CD4-positive, alpha-beta T cell (primary cell): Measurements from ENCODE around the gene SERPINE2. TPM values are rescaled to one million over a fixed set of nuclear protein-coding genes. Genes with fewer than 3 reads are reported as not detected.

Experiments used
- ATAC-seq: fragments of 200-7000 bp; cut with Tn5 transposase; one replicate; pipeline ENCODE4 v1.10.0; 2022; ENCODE audit warnings: mild to moderate bottlenecking; ENCODE audit not compliant: poor library complexity
- CTCF ChIA-PET: fragments of 350-600 bp; sonication (Branson Sonifier 250); formaldehyde crosslinking; loops from one replicate; lab custom pipeline; 2021; ENCODE audit warnings: antibody characterized with exemption, inconsistent platforms; lab: Charles Lee
- POLR2A ChIA-PET: fragments of 350-600 bp; sonication (Branson Sonifier 250); formaldehyde crosslinking; loops from one replicate; lab custom pipeline; 2021; ENCODE audit warnings: antibody characterized with exemption, inconsistent platforms; lab: Charles Lee
- DNase-seq, 14 experiments: peaks; one replicate each; pipeline ENCODE4 v3.0.0-alpha.2; 2013 to 2020; ENCODE audit warnings: mixed read lengths in 2 of 14
- H3K27ac ChIP-seq, 2 donors: one replicate each; pipeline versions ENCODE4 v1.5.1 to v1.7.0; 2013; ENCODE audit warnings: low read length in 2 of 2, low read depth in 1 of 2, mild to moderate bottlenecking in 1 of 2
- H3K27me3 ChIP-seq, 2 experiments: 1 replicate in 1 of 2; 2 replicates in 1 of 2; pipeline versions ENCODE4 v1.6.1 to v1.7.0; 2013; ENCODE audit warnings: low read length in 2 of 2, control low read depth in 1 of 2, mild to moderate bottlenecking in 1 of 2, moderate library complexity in 1 of 2; ENCODE audit not compliant: insufficient read depth in 2 of 2, control insufficient read depth in 1 of 2
- H3K36me3 ChIP-seq: one replicate; pipeline ENCODE4 v1.6.1; 2013; ENCODE audit warnings: low read length, control low read depth; ENCODE audit not compliant: insufficient read depth
- H3K4me1 ChIP-seq: one replicate; pipeline ENCODE4 v1.6.1; 2013; ENCODE audit warnings: low read length, control low read depth; ENCODE audit not compliant: insufficient read depth
- H3K4me3 ChIP-seq: one replicate; pipeline ENCODE4 v1.5.1; 2013; ENCODE audit warnings: mild to moderate bottlenecking, low read length, moderate library complexity
- H3K9me3 ChIP-seq, 2 experiments: 1 replicate in 1 of 2; 2 replicates in 1 of 2; pipeline versions ENCODE4 v1.6.1 to v1.7.0; 2013; ENCODE audit warnings: low read length in 2 of 2, mild to moderate bottlenecking in 2 of 2, control low read depth in 1 of 2, moderate library complexity in 1 of 2; ENCODE audit not compliant: control insufficient read depth in 1 of 2, insufficient read depth in 1 of 2
- H3K27ac Mint-ChIP-seq: one replicate; pipeline ENCODE4 v1.8.0; 2020; ENCODE audit warnings: mixed read lengths
- H3K27me3 Mint-ChIP-seq: one replicate; pipeline ENCODE4 v1.8.0; 2021; ENCODE audit warnings: mixed read lengths
- H3K36me3 Mint-ChIP-seq: one replicate; pipeline ENCODE4 v1.8.0; 2021; ENCODE audit warnings: low read depth, mixed read lengths
- H3K4me1 Mint-ChIP-seq: one replicate; pipeline ENCODE4 v1.8.0; 2021; ENCODE audit warnings: low read depth, mixed read lengths
- H3K4me3 Mint-ChIP-seq: one replicate; pipeline ENCODE4 v1.8.0; 2020; ENCODE audit warnings: mild to moderate bottlenecking, mixed read lengths
- H3K9me3 Mint-ChIP-seq: one replicate; pipeline ENCODE4 v1.8.0; 2020; ENCODE audit warnings: mixed read lengths
- intact Hi-C, 2 experiments: fragments of 100-400 bp; cut with DNase I in 1 of 2; cut with micrococcal nuclease in 1 of 2; formaldehyde crosslinking; loops; one replicate each; pipeline versions ENCODE4 v1.15.1 to v1.9.0; 2023 to 2025; cut with DNase I, micrococcal nuclease
- total RNA-seq, 174 experiments: library from RNA in 2 of 174; stranded (reverse) in 2 of 174; gene quantifications; one replicate each; pipeline ENCODE4 v1.2.3 and lab custom pipeline; 2021 to 2026
- TF ChIP-seq, protein P1 (sequence below): fragments of 200-600 bp; IDR thresholded peaks from one replicate; pipeline ENCODE4 v1.8.0; 2022; ENCODE audit warnings: antibody characterized with exemption, mild to moderate bottlenecking

SERPINE2 gene
- total RNA-seq, 2 experiments from 2014 or later: 5.1 to 7.3 TPM

DNA sequence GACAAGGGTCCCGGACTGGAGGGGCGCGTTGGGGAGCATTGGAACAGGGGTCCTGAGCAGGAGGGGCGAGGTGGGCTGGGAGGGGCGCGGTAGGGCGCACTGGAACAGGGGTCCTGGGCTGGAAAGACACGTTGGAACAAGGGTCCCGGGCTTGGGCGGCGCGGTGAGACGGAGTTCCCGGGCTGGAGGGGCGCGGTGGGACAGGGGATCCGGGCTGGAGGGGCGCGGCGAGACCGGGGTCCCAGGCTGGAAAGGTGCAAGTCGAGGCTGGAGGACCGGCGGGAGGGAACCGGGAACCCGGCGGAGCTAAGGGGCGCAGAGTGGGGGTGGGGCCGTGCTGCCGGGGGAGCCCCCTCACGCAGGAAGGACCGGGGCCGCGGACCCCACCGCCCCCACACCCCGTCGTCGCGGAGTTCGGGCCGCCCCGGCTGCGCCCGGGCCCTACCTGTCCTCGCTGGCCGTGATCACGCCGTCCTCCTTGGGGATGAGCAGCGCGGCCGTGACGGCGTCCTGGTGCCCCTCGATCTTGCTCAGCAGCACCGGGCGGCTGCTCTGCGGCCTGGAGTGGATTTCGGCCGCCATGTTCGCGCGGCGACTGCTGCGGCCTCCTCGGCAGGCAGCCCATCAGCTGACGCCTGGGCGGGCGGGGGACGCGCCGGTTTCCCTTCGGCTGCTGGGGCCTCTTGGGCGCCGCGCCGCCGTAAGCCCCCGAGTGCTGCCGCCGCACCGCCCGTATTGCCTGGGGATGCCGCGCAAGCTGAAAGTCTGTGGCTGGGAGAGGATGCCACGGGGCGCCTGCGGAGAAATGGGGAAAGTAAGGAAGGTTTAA is 94.2 kb downstream of the SERPINE2 start, which contains the start of gene WDFY1:
Gene WDFY1, minus strand, starts transcription at position 633 of the 829 bp plus-strand sequence. Its CDS starts 51 bp downstream, at position 582.
- DNase-seq (peak; percentile 48 to 89 (median 75)), ATAC-seq (peak; percentile 91)
- POLR2A ChIA-PET: interaction anchor here (0.7 to 2.2 kb wide), 6 partner anchors 11 to 25 kb away, joined by 3 to 41 read pairs (median 5); partner anchors contain the start of gene MRPL44
- peaks cover 53% of the 10 kb centered on the region for H3K4me1 Mint-ChIP-seq
- TF ChIP-seq, protein P1, sequence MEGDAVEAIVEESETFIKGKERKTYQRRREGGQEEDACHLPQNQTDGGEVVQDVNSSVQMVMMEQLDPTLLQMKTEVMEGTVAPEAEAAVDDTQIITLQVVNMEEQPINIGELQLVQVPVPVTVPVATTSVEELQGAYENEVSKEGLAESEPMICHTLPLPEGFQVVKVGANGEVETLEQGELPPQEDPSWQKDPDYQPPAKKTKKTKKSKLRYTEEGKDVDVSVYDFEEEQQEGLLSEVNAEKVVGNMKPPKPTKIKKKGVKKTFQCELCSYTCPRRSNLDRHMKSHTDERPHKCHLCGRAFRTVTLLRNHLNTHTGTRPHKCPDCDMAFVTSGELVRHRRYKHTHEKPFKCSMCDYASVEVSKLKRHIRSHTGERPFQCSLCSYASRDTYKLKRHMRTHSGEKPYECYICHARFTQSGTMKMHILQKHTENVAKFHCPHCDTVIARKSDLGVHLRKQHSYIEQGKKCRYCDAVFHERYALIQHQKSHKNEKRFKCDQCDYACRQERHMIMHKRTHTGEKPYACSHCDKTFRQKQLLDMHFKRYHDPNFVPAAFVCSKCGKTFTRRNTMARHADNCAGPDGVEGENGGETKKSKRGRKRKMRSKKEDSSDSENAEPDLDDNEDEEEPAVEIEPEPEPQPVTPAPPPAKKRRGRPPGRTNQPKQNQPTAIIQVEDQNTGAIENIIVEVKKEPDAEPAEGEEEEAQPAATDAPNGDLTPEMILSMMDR: no peak
- Histone ChIP-seq H3K4me1 (peaks cover 50% of the 10 kb centered on the region), H3K4me3 (peak within 1 kb of the TSS; percentile 93), H3K36me3 (no peaks in the 10 kb centered on the region), H3K9me3 (no peaks in the 10 kb centered on the region), H3K27ac (peak within 1 kb of the TSS in 1 of 2 donors; percentile 46), H3K27me3 (no peaks in the 10 kb centered on the region)
- H3K9me3 Mint-ChIP-seq: no peaks in the 10 kb centered on the region
- peaks cover 12% of the 10 kb centered on the region for H3K36me3 Mint-ChIP-seq
- no peaks in the 10 kb centered on the region for H3K27me3 Mint-ChIP-seq
- peak within 1 kb of the TSS; percentile 96 for H3K4me3 Mint-ChIP-seq
- CTCF ChIA-PET: interaction anchor here (1.1 to 1.6 kb wide), 3 partner anchors 10 to 25 kb away, joined by 3 to 5 read pairs (median 4); partner anchors contain the start of gene MRPL44
- intact Hi-C loops: loop anchor here (2.0 kb wide), 2 partner anchors 14 to 16 kb away; no protein-coding TSS in a partner anchor
- H3K27ac Mint-ChIP-seq: peak within 1 kb of the TSS; percentile 80

DNA sequence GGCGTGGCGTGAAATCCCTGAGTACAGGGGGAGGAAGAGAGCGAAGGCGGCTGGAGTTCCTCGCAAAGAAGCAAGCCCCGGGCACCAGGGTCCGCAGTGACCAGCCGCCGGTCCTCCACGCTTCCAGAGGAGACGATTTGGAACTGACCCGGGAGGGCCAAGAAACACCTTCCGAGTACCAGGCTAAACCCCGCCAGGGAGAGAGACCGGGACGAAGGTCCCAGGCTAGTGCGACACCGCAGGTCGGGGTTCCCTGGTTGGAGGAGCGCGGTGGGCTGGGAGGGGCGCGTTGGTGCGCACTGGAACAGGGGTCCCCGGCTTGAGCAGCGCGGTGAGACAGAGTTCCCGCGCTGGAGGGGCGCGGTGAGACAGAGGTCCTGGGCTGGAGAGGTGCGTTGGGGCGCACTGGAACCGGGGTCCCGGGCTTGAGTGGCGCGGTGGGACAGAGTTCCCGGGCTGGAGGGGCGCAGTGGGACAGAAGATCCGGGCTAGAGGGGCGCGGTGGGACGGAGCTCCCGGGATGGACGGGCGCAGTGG is 94.9 kb downstream of the SERPINE2 start:
- no peaks in the 10 kb centered on the region for H3K36me3 ChIP-seq
- H3K9me3 ChIP-seq: no peaks in the 10 kb centered on the region
- Mint-ChIP-seq H3K4me1 (peaks cover 53% of the 10 kb centered on the region), H3K9me3 (no peaks in the 10 kb centered on the region), H3K4me3 (peak overlapping the region; percentile 96), H3K27me3 (no peaks in the 10 kb centered on the region), H3K36me3 (peaks cover 16% of the 10 kb centered on the region), H3K27ac (peak overlapping the region; percentile 80)
- peaks cover 45% of the 10 kb centered on the region for H3K4me1 ChIP-seq
- intact Hi-C loops: loop anchor here (2.0 kb wide), 2 partner anchors 13 to 17 kb away; no protein-coding TSS in a partner anchor
- no peaks in the 10 kb centered on the region for H3K27me3 ChIP-seq
- H3K4me3 ChIP-seq: peak overlapping the region; percentile 93
- ATAC-seq (no peak), DNase-seq (peak in 8 of 14 experiments; percentile 11 to 52 (median 36))
- ChIA-PET CTCF (interaction anchor here (1.1 kb wide), 1 partner anchor 26 kb away, joined by 3 read pairs; no protein-coding TSS in a partner anchor), POLR2A (interaction anchor here (0.7 to 2.2 kb wide), 6 partner anchors 10 to 26 kb away, joined by 3 to 41 read pairs (median 6); partner anchors contain the start of gene MRPL44)
- H3K27ac ChIP-seq: no peak overlapping the region
- TF ChIP-seq, protein P1: no peak

DNA sequence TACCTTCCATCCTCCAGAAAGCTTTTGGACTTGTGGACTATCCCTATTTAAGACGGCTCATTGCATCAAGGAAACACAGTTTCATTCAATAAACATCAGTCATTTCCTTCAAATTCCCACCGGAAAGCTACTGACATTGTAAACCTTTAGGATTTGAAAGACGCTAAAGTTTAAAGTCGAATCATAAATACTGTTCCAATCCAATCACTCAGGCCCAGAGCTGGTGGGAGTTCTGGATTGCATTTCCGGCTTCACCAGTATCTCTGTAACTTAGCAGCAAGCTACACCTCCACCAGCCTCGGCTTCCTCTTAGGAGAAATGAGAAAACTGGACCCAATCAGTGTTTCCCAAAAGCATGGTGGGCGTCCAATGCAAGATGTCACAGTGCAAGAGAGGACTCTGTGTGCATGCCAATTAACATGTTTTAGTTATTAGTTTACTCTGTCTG is 95.5 kb downstream of the SERPINE2 start:
- H3K27me3 ChIP-seq: no peaks in the 10 kb centered on the region
- intact Hi-C loops: loop anchor here (2.0 kb wide), 2 partner anchors 13 to 17 kb away; no protein-coding TSS in a partner anchor
- peaks cover 55% of the 10 kb centered on the region for H3K4me1 Mint-ChIP-seq
- no peaks in the 10 kb centered on the region for H3K27me3 Mint-ChIP-seq
- peaks cover 46% of the 10 kb centered on the region for H3K4me1 ChIP-seq
- no peaks in the 10 kb centered on the region for H3K9me3 Mint-ChIP-seq
- ChIA-PET CTCF (no interaction called here), POLR2A (interaction anchor here (0.9 kb wide), 1 partner anchor 13 kb away, joined by 5 read pairs; no protein-coding TSS in a partner anchor)
- no peak for DNase-seq
- H3K4me3 ChIP-seq: peak overlapping the region; percentile 93
- H3K4me3 Mint-ChIP-seq: peak overlapping the region; percentile 96
- peak overlapping the region; percentile 80 for H3K27ac Mint-ChIP-seq
- H3K36me3 ChIP-seq: no peaks in the 10 kb centered on the region
- no peaks in the 10 kb centered on the region for H3K9me3 ChIP-seq
- peaks cover 17% of the 10 kb centered on the region for H3K36me3 Mint-ChIP-seq
- H3K27ac ChIP-seq: no peak overlapping the region
- TF ChIP-seq, protein P1: no peak
- ATAC-seq: no peak
